GM21825 (cell line): Measurements from ENCODE around the gene CD3E.

Source experiments
- ATAC-seq: cut with Tn5 transposase; IDR thresholded peaks from one replicate; pipeline ENCODE4 v1.9.1; 2021; ENCODE audit warnings: mild to moderate bottlenecking, moderate library complexity; ENCODE audit not compliant: unreplicated experiment

Gene CD3E

DNA sequence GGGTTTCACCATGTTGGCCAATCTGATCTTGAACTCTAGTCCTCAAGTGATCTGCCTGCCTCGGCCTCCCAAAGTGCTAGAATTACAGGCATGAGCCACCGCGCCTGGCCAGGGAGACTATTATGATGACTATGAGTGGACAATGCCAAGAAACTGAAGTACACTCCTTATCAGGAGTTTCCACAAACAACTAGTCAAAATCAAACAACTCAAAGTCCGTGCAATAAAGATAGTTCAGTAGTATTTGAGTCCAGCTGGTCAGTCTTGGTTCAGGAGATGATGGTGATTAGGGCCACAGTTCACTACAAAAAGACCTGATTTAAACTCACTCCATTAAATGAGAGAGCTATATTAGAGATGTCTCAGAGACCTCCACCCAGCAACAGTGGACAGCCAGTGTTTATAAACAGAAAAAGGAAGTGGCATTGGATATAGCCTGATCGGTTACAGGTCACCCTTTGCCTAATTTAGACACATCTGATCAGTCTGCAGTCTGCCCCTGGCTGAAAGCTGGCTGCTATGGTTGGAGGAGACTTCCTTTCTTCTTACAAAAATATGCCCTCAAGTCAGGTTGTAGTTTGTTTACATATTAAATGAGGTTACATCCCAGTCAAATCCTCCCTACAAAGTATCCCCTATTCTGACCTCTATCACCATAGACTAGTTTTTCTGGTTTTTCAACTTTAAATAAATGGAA lies 17.0 kb downstream of the CD3E start:
- ATAC-seq: no peak

DNA sequence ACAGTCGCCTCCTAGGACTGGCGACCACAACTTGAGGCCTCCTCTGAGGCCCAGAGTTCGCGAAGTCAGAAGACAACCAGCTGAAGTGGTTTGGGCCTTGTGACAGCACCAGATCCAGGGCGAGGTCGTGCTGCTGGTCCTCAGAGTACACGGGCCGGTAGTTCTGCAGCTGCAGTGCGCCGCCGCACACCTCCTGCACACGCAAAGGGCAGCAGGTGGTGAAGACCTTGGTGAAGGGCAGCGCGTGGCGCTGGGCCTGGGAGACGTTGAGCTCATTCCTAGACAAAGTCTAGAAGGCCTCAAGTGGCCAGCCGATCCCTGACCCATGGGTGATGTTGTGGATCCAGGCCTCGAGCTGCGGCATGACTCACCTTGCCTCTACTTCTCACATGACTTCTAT lies 18.2 kb downstream of the CD3E start:
- no peak for ATAC-seq

- ATAC-seq: no peak
Observed at GRCh38 chr11:118325283-118325682, 20.8 kb downstream of the CD3E start.

- no peak for ATAC-seq
Observed at GRCh38 chr11:118328745-118329144, 24.2 kb downstream of the CD3E start.

DNA sequence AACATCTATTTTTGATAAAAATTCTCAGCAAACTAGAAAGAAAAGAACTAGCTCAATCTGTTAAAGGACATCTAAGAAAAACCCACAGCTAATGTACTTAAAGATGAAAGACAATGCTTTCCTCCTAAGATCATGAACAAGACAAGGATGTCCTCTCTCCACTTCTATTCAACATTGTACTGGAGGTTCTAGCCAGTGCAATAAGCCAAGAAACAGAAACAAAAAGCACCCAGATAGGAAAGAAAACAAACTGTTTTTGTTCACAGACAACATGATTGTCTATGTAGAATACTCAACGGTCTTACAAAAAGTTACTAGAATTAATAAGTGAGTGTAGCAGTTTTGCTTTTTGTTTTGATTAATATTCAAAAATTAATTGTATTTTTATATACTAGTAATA lies 30.2 kb downstream of the CD3E start:
- ATAC-seq: no peak

DNA sequence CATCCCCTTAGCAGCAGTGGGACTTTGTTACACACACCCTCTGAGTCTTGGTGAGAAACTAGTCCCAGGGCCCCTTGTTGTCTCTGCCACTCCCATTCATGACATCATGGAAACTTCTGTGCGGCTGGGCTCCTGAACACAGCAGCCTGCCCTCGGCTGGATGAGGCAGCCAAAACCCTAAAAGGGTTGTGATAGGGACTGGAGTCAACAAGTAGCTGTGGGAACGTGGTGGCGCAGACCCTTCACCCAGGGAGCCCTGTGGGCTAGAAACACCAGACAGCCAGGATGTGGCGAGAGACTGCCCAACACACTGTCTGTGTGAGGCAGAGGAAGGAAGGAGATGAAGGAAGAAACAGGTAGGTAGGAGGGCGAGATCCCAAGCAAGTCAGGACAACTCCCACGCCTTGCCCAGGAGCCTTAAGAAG lies 34.1 kb downstream of the CD3E start:
- no peak for ATAC-seq

DNA sequence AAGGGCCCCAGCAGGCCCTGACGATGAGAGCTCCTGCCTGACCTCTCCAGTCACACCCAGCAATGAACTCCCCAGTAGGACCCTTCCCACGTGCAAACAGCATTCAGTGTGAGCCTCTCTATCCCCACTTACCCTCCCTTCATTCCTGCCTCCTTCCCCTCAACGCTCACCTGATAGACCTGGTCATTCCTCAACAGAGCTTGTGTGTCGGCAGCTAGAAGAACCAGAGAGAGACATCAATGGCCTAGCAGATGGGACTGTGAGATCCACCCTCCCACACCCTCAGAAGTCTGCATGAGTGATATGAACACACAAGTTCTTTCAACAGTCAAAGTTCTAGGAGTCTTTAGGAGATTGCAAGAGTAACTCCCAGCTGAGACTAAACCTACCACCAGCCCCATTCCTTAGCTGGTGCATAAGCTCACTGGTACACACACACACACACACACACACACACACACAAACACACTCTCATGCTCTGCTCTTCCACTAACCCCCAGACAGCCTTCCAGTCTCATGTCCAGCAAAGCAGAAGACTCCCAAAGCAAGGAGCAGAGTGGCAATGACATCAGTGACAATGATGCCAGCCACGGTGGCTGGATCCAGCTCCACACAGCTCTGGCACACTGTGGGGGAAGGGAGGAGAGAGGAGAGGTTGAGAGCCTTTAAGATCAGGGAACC lies 34.9 kb downstream of the CD3E start:
- no peak for ATAC-seq

DNA sequence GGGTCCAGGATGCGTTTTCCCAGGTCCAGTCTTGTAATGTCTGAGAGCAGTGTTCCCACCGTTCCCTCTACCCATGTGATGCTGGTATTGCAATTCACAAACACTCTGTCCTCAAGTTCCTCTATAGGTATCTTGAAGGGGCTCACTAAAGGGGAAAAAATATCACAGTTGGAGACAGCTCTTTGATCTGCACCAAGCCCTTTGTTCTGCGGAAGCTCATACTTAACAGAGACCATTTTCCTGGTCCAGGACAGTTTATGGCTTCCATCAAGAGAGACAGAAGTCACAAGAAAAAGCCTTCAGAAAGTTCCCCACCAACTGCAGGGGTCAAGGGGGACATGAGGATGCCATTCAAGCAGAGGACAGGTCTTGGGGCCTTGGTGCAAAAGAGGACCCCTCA lies 35.9 kb downstream of the CD3E start:
- no peak for ATAC-seq

GRCh38 chr11:118341261-118341660 lies 36.7 kb downstream of the CD3E start:
- ATAC-seq: no peak

- ATAC-seq: no peak
Observed at GRCh38 chr11:118341815-118342489, 37.4 kb downstream of the CD3E start.

DNA sequence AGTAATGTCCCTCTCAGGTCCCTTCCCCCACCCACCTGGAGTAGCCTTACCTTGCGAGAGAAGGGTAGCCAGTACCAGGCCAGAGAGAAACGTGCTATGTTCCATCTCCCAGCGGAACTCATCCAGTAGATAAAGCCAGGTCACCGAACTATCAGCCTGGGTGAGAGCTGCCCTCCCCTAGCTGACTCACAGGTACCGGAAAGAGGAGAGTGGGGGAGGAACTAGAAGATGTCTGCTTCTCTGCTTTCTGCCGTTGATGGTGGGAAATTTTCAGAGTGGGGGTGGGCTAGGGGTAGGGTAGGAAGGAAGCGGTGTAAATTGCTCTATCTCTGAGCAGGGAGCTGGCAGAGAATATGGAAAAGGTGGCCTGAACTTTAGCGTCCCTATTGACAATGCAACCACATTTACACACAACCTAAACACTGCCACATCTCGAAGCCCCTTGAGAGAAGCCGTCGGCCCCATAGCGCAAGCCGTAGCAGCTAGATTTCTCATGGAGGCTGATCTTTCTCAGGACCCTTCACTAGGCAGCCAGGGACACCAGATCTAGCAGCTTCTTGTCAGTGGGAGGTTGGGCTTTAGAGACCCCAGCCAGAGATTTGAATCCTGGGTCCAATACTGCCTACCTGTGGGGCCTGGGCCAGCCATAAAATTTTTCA lies 38.1 kb downstream of the CD3E start, which contains the start of gene CD3D:
TSS of gene CD3D (minus strand) at position 203 of the 659 bp plus-strand sequence. CDS start at position 105, 98 bp downstream.
- ATAC-seq: no peak

- ATAC-seq: no peak
Observed at GRCh38 chr11:118343248-118343647, 38.7 kb downstream of the CD3E start.

- no peak for ATAC-seq
Observed at GRCh38 chr11:118343981-118344515, 39.5 kb downstream of the CD3E start, which contains the start of gene CD3G. CD3G (plus strand) TSS chr11:118344344; CDS start chr11:118344424, 80 bp downstream.

- ATAC-seq: no peak
Observed at GRCh38 chr11:118349475-118349874, 44.9 kb downstream of the CD3E start.

DNA sequence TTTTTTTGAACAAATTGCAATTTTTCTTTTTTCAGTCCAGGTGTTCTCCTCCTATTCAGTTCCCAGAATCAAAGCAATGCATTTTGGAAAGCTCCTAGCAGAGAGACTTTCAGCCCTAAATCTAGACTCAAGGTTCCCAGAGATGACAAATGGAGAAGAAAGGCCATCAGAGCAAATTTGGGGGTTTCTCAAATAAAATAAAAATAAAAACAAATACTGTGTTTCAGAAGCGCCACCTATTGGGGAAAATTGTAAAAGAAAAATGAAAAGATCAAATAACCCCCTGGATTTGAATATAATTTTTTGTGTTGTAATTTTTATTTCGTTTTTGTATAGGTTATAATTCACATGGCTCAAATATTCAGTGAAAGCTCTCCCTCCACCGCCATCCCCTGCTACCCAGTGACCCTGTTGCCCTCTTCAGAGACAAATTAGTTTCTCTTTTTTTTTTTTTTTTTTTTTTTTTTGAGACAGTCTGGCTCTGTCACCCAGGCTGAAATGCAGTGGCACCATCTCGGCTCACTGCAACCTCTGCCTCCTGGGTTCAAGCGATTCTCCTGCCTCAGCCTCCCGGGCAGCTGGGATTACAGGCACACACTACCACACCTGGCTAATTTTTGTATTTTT lies 48.7 kb downstream of the CD3E start:
- no peak for ATAC-seq

DNA sequence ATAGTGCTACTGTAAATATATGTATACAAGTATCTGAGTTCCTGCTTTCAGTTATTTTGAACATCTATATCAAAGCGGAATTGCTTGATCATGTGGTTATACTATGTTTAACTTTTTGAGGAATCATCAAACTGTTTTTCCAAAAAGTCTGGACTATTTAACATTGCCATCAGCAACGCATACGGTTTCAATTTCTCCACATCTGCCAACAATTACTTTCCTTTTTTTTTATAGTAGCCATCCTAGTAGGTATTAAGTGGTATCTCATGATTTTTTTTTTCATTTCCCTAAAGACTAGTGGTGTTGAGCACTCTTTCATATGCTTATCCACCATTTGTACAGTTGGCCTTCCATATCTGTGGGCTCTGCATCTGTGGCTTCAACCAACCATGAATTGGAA lies 53.5 kb downstream of the CD3E start:
- no peak for ATAC-seq

DNA sequence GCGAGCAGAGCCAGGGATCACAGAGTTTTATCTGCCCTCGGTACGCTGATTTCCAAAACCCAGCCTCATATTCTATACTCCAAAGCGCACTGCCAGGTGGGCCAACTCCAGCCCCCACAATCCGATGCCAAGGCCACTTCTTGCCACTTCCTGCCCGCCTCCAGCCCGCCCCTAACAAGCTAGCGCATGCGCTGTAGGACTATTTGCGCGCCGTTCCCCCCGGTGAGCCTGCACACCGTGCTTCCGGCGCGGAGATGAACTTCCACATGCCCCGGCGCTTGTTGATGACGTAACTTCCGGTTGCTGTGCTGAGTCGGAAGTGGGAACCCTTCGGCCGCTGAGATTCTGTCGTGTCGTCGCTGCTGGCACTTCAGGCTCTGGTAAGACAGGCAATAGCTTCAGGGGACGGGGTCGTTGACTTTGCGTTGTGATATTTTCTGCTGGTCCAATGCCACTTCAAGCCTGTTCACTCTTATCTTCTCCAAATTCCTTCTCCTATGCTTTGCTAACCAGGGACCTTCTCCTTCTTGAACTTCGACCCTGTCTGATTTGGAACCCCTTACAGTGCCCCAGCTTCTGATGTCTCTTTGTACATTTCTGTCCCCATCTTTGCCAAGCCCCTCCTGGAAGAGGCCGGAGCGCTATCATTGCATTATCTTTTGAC lies 54.9 kb downstream of the CD3E start, which contains the start of gene UBE4A:
TSS of gene UBE4A (plus strand) at position 306 of the 664 bp plus-strand sequence. CDS start 5,481 bp downstream, outside the sequence.
- peak; percentile 88 for ATAC-seq

DNA sequence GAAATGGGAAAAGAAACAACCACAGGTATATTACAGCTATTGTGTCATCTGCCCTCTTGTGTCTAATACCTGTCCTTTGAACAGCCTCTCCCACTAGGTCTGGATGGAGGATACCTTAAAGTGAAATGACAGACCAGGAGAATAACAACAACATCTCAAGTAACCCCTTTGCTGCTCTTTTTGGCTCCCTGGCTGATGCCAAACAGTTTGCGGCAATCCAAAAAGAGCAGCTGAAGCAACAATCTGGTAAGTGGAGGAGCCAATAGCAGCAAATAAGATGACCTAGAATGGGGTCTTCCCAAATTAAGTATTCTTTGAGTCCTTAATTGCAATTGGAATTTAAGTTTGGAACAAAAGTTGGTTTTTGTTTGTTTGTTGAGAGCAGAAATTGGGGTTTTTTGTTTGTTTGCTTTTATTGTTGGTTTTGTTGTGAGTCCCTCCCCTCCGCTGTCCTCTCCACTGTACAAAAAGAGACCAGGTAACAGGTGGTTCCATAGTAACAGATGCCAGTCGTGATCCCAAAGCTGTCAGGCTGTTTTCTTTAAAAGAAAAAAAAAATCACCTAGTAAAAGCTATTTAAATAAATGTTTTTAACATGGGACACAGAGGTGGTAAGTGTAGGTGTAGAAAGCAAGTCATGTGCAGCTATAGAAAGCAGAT lies 60.6 kb downstream of the CD3E start:
- ATAC-seq: no peak
